Body of pancreas (tissue), 4 donors: Measurements from ENCODE around the gene LDLRAP1.

Experiments
- CTCF ChIP-seq, 7 experiments: fragments of 450-650 bp in 4 of 7; fragments of 200-600 bp in 3 of 7; sonication (generic) in 3 of 7; IDR thresholded peaks; one replicate each; pipeline ENCODE4 v1.5.1; 2016 to 2019; ENCODE audit warnings: antibody characterized with exemption in 7 of 7
- POLR2A ChIP-seq, 3 donors: fragments of 450-650 bp; IDR thresholded peaks; one replicate each; pipeline ENCODE4 v1.6.1; 2016; ENCODE audit warnings: antibody characterized with exemption in 3 of 3, mild to moderate bottlenecking in 2 of 3

GRCh38 chr1:25556791-25557476 is 13.5 kb downstream of the LDLRAP1 start:
- TF ChIP-seq CTCF (IDR thresholded peaks at IDR 0.05), result no peak
- no peak for TF ChIP-seq POLR2A (IDR thresholded peaks at IDR 0.05)
